GM21786 (cell line): ENCODE results near the gene PNLIPRP3.
"Not testable (repeated sequence)": the region's sequence is repeated elsewhere in the genome, so short reads cannot be mapped to it uniquely, and the experiment has no call there.

ENCODE experiments used
- ATAC-seq: cut with Tn5 transposase; IDR thresholded peaks from one replicate; pipeline ENCODE4 v1.9.1; 2021; ENCODE audit not compliant: unreplicated experiment

The PNLIPRP3 gene

DNA sequence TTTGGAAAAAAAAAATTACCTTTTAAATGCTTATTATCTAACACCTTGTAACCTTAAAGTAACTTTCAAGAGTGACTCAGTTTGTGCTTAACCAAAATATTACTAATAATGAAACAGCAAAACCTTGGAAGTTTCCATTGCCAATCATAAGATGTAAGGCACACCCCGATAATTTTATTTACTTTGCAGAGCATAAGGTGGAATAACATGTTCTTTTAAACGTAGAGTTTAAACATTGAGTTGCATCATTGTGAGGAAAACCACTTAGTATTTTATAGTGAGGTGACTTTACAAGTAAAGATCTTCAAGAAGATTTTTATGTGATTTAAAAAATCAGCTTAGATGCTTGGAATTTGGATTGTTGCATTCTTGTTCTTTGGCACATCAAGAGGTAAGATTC lies at the start of gene PNLIPRP3:
TSS of gene PNLIPRP3 (plus strand) at position 177 of the 400 bp plus-strand sequence. CDS start at position 343, 166 bp downstream.
- ATAC-seq: no peak

DNA sequence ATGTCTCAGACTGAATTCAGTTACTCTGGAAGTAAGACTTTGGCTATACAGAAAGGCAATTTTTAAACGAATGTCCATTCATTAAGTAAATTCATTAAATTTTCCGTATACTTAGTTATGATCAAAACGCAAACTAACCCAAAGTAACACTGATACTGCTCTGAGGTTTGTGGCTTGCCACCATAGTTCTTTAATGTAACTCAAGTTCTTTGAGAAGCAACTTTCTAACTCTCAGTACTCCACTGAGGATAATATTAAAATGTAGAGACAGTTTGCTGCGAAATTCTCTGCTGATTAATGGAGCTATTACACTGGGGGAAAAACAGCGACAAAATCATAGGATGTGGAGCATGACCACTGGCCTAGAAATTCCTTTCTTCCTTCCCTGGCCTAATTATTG lies 45.4 kb upstream of the PNLIPRP3 start:
- ATAC-seq: no peak

DNA sequence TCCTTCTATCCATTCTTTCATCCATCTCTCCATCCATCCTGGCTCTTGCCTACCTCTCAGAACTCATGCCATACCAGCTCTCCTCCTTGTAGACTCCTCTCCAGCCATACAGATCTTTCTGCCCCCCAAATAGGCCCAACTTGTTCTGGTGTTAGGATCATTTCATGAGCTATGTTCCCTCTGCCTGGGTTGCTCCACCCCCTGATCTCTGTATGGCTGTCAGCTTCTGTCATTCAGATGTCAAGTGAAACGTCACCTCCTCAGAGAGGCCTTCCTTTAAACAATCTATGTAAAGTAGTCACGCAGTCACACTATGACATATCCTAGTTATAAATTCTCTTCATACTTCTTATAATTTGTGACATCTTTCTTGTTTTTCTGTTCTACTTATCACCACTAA lies 42.3 kb upstream of the PNLIPRP3 start:
- no peak for ATAC-seq

DNA sequence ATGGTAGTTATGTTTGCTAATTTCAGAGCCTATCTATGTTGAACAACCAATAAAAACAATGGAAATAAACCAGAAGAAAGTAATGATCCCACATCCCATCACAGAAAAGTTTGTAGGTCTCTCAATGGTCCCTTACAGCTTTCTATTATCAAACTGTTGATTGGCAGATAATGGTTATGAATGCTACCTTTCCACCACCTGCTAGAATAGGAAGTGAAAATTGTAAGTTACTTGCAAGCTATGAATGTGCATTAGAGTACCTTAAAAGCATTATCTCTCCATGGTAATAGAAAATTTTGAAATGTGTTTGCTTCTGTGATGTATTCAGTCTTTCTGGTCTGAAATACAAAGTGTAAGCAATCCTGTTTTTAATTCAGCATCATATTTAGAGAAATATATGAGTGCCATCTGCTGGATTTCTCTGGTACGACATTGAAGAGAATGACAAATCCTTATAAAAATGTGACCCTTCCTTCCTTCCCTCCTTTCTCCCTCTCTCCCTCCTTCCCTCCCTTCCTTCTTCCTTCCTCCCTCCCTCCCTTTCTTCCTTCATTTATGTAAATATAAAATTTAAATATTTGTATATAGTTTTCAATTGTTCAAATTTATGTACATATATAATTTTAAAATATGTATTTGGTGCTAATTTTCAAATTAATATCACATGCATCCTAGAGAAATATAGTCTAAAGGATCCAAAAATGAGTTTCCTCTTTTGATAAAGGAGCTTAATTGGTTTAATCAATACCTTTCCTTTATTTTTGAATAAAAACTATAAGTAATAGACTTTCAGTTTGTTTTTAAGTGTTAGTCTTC lies 41.4 kb upstream of the PNLIPRP3 start:
- ATAC-seq: no peak

DNA sequence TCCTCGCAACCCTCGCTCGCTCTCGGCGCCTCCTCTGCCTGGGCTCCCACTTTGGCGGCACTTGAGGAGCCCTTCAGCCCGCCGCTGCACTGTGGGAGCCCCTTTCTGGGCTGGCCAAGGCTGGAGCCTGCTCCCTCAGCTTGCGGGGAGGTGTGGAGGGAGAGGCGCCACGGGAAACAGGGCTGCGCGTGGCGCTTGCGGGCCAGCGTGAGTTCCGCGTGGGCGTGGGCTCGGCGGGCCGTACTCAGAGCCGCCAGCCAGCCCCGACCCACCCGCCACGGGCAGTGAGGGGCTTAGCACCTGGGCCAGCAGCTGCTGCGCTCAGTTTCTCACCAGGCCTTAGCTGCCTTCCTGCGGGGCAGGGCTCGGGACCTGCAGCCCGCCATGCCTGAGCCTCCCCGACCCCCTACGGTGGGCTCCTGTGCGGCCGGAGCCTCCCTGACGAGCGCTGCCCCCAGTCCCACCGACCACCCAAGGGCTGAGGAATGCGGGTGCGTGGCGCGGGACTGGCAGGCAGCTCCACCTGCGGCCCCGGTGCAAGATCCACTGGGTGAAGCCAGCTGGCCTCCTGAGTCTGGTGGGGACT lies 34.3 kb upstream of the PNLIPRP3 start:
- ATAC-seq: not testable (repeated sequence)

DNA sequence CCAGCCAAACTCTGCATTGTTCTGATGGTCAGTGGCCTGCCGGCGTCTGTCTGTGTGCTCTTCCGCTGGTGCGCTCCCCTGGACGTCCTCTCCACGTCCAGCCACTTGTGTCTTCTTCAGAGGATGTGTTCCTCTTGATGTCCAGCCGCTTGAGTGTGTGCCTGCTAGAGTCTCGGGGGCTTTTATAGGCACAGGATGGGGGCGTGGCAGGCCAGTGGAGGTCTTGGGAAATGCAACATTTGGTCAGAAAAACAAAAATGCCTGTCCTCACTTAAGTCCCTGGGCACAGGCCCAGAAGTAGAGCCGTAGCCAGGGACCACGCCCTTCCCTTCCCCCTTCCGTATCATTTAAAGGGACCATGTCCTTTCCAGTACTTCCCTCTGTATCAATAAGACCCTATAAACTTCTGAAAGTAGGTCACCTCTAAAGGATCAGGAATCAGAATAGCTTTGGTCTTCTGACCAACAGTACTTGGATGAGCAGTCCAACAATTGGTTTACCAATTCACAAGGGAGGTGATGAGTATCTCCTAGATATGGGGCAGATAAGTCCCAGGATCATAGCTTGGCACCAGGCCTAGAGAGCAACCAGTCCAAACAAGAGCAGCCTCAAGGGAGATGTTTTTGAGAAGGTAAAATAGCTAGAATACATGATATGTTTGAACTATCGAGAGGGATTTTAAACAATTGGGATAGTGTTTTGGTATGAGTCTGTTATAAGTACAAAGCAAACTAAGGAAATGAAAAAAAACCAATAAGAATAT lies 32.2 kb upstream of the PNLIPRP3 start:
- no peak for ATAC-seq

DNA sequence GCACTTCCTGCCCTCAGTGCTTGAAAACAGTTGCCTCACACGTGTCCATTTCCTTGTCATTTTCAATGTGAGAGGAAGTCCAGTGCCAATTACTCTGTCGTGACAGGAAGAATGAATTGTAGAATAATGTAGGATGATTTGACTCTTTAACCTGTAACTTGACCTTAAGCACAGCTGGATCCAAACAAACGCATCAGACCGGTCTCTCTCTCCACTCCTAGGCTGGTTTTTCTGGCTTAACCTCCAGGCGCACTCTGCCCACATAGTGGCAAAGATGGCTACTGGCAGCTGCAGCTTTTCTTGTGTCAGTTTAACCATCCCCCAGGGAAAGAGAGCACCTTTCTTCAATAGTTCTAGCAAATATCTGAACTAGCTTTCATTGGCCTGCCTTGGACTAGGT lies 29.4 kb upstream of the PNLIPRP3 start:
- no peak for ATAC-seq

DNA sequence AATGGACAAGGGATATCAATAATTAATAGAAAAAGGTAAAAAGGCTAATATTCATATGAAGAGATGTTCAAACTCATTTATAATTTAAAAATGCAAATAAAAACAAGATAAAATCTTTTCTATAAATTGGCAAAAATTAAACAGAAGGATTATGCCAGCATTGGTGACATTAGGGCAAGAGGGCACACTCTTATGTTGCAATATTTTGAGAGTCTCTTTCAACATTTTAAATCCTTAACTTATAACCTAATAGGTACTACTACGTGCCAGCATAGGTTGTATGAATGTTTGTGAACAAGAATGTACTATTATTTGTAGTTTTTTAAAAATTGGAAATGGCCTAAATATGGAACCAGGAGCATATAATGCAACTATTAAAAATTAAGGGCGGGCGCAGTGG lies 24.8 kb upstream of the PNLIPRP3 start:
- no peak for ATAC-seq

DNA sequence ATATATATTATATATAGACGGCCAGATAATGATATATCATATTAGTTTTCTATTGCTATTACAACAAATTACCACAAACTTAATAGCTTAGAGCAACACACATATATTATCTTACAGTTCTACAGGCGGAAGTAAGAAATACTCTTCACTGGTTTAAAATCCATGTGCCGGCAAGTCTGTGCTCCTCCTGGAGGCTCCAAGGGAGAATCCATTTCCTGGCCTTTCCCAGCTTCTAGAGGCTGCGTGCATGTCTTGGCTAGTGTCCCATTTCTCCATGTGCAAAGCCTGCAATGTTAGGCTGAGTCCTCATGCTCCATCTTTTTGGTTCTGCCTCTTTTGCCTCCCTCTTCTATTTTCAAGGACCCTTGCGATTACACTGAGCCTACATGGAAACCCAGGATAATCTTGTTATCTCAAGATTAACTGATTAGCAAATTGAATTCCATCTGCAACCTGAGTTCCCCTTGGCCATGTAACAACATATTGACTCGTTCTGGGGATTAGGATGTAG lies 23.9 kb upstream of the PNLIPRP3 start:
- ATAC-seq: no peak

DNA sequence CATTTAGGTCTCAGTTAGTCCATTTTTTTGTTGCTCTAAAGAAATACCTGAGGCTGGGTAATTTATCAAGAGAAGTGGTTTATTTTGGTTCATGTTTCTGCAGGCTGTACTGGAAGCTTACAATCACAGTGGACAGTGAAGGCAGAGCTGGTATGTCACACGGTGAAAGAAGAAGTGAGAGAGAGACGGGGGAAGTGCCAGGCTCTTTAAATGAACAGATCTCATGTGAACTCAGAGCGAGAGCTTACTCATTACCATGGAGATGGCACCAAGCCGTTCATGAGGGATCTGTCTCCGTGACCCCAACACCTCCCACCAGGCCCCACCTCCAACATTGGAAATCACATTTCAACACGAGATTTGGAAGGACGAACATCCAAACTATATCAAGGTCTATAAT lies 18.9 kb upstream of the PNLIPRP3 start:
- peak; percentile 86 for ATAC-seq

DNA sequence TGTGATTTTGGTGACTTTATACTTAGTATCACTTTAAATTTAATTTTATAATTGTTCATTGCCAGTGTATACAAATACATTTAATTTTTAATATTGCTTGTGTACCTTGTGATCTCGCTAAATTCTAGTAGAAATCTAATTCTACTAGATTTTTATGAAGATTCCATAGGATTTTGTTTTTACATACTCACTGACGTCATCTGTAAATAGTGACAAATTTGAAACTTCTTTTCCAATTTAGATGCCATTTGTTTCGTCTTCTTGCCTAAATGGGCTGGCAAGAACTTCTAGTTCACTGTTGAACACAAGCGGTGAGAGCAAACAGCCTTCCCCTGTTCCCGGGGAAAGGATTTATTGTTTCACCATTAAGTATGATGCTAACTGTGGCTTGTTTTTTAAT lies 17.3 kb upstream of the PNLIPRP3 start:
- no peak for ATAC-seq

DNA sequence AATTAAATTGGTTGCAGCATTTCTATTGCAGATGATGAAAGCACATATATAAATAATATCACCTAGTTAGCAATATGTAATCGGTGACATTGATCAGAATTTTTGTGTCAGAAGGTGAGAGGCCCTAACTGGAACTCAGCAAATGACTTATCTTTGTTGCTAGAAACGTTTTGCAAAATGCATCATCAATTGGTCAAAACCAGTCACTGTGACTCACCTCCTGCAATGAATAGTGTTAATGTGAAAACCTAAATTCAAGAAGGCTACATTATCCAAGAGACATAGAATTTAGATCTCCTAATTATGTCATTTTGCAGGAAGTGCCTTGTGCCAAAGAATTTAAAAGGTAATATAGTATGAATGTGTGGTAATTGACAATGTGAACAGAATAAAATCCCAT lies 9.8 kb upstream of the PNLIPRP3 start:
- no peak for ATAC-seq

DNA sequence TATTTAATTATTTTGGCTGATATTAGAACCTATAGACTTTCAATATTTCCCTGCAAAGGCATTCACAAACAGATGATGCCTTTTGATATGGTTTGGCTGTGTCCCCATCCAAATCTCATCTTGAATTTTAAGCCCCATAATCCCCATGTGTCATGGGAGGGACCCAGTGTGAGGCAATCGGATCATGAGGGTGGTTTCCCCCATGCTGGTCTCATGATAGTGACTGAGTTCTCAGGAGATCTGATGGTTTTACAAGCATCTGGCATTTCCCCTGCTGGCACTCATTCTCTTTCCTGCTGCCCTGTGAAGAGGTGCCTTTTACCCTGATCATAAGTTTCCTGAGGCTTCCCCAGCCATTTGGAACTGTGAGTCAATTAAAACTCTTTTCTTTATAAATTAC lies 9.3 kb upstream of the PNLIPRP3 start:
- no peak for ATAC-seq

DNA sequence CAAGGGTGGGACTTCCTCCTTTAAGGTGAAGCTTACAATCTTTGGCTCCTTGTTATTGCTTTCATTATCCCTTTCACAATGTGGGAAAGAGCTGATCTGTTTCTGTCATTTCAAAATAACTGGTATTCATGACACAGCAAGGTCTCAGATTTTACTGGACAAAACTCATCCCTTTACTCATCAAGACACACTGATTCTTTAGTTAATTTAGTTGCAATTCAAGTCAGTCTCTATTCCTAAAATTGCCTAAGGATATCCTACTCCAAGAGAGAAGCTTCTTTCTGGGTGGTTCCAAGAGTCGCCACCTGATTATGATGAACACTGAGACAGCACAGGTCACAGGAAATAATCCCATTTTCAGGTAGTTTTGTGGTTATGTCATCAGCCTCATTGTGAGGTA lies 5.8 kb upstream of the PNLIPRP3 start:
- no peak for ATAC-seq

DNA sequence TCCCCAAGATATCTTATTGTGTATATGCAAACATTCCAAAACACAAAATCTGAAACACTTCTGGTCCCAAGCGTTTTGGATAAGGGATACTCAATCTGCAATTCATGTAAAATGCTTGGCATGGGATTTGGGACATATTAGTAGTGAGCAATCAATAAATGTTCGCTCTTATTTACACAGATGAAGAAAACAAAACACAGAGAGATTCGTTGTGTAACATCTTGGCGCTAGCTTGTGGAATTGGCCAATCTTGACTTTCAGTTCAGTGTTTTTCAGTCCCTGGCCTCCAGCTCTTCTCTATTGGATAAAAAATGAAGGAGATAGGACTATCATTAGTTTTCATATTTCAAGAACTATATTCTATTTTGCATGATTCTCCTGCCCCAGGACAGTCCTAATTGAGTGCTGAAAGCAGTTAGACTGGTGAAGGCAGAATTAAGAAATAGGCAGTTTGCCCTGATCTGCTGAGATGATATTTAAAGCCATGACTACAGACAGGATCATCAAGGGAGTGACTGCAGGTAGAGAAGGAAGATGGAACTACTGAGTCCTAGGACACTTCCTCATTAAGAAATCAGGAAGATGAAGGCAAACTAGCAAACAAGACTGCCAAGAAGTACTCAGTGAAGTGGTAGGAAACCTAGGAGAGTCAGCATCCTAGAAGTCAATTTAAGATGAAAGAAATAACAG lies 1.8 kb downstream of the PNLIPRP3 start:
- ATAC-seq: no peak

DNA sequence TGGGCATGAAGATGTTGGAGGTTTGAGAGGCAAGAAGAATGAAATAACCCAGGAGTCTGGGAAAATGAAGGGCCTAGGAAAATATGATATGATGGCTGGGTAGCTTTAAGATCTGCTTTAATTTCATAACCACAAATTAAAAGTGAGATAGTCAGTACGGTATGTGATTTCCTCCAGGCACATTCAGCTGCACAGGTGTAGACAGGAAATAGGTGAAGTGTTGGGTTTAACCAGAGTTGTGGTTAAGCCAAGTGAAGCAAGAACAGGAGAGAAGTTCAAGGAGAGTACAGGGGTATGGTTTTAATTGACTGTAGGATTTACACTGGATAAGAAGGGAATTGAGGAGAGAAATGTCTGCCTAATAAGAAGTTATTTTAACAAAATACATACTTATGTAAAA lies 2.6 kb downstream of the PNLIPRP3 start:
- ATAC-seq: no peak

DNA sequence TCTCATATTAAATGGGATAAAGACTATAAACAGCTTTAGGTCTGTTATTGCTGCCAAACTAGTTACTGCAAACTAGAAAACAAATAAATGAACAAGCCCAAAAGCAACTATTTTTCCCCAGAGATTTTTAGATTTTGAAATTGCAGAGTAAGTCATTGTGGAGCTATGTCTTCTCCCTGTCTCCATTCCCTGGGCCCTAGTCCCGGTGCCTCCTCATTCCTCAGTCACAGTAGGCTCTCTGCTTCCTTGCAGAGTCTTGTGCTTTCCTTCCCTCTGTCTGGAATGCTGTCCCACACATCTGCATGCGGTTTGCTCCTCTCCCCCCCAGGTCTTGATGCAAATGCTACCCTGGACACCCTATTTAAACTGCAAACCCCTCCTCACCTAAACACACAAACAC lies 4.0 kb downstream of the PNLIPRP3 start:
- no peak for ATAC-seq

DNA sequence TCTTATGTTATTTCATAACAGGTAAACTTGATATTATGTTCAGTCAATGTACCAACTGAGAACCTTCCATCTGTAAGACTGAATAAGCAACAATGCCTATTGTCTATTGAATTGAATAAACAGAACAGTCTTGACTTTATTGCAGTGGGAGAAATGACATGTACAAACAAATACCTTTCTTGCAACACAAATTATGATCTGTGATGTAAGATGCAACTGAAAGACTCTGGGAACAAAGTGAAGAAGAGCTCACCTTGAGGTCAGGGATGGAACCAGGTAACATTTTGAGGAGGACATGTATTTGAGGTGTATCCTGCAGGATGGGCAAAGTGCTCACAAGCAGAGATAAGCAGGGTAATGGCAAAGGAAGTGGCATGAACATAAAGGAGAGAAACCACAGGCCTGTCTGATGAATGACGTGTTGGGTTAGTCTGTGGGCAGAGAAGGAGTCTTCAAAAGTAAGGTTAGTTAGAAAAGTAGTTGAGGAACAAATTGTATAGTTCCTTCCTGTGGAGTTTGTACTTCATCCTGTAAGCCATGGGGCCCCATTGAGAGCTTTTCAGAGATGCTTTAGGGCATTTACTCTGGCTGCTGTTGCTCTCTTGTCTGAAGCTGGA lies 9.5 kb downstream of the PNLIPRP3 start:
- ATAC-seq: no peak

DNA sequence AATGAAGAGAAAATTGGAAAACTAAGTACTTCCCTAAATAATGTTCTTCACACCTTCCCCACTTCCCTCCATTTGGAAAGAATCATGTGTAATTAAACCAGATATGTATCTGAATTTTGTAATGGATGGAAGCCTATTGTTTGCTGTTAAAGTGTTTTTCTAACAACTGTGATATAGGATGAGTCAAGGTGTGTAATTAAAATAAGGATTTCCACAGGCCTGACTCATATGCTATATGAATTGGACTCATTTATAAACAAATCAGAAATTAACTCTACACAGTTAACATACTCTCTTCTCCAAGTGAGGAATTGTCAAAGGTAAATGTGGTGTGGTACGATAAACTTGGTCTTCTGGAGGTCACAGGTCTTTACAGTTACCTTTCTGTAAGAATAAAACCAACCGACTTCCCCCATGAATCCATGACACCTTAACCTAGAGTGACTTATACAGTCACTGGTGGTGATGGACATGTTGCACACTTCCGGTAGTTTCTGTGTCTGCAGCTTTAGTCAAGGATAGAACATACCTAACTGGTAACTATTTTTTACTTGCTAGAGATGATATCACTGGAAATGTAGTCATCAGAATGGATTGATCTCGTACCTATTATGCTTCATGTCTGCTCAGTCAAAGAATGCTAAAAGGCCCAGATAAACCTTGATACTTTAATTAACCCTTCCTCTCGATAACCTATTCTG lies 12.8 kb downstream of the PNLIPRP3 start:
- ATAC-seq: no peak

DNA sequence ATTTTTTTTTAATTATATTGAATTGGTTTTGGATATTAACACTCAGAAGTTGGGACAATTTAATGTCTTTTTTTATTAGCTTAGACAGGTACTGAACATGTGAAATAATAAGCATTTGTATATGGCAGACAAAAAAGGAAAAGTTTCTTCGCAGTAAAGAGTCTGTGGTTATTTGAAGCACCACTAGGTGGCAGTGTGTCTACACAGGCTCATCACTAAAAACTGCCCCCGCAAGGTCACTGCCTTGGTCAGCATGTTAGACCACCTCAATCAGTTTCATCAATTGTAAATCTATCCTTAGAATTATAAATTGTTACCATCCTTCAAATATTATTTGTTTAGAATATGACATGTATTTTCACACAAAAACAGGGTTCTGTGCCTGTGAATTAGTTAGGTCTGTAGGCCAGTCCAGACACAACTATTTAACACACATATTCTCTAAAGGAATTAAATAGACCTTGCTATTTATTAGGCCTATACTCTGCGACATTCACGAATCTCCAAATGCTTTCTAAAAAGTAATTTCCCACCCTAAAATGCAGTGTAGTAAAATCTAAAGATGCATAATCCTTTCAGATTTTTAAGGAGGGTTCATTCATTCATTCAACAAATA lies 17.0 kb downstream of the PNLIPRP3 start:
- no peak for ATAC-seq
